IPS-20b (cell line): ENCODE measurements around the gene QSOX1.
A peak's percentile ranks its signal among the peaks of the same experiment; 100 is the strongest.

Experiments used
- H3K27ac ChIP-seq: one replicate; pipeline ENCODE4 v1.5.1; 2013; ENCODE audit warnings: low read length
- H3K27me3 ChIP-seq: 2 replicates; pipeline ENCODE4 v1.6.1; 2013; ENCODE audit warnings: mild to moderate bottlenecking, low read length, inconsistent platforms; ENCODE audit not compliant: insufficient read depth
- H3K36me3 ChIP-seq: 2 replicates; pipeline ENCODE4 v1.6.1; 2013; ENCODE audit warnings: low read depth, mild to moderate bottlenecking, inconsistent platforms, low read length, moderate library complexity; ENCODE audit not compliant: insufficient read depth
- H3K4me1 ChIP-seq: 2 replicates; pipeline ENCODE4 v1.6.1; 2013; ENCODE audit warnings: mild to moderate bottlenecking, control low read depth, inconsistent platforms, low read length, moderate library complexity; ENCODE audit not compliant: insufficient read depth
- H3K4me3 ChIP-seq: 2 replicates; pipeline ENCODE4 v1.5.1; 2013; ENCODE audit warnings: mild to moderate bottlenecking, low read length, inconsistent platforms
- H3K9ac ChIP-seq: 2 replicates; pipeline ENCODE4 v1.6.1; 2013; ENCODE audit warnings: low read depth, mild to moderate bottlenecking, inconsistent platforms, low read length, moderate library complexity
- H3K9me3 ChIP-seq: 2 replicates; pipeline ENCODE4 v1.6.1; 2013; ENCODE audit warnings: mild to moderate bottlenecking, low read depth, low read length, inconsistent platforms; ENCODE audit not compliant: insufficient read depth

The QSOX1 gene

GRCh38 chr1:180227861-180228647 lies 73.4 kb downstream of the QSOX1 start:
- Histone ChIP-seq H3K9me3 (peaks cover 3% of the 10 kb centered on the region; the same call in 1 of the 2 replicates), H3K4me3 (peak overlapping the region; percentile 65; the same call in 1 of the 2 replicates), H3K36me3 (no peaks in the 10 kb centered on the region), H3K4me1 (peaks cover 14% of the 10 kb centered on the region; the same call in 1 of the 2 replicates), H3K27ac (no peak overlapping the region), H3K9ac (no peak overlapping the region), H3K27me3 (peaks cover 95% of the 10 kb centered on the region)

- Histone ChIP-seq H3K27me3 (peaks cover 96% of the 10 kb centered on the region), H3K4me1 (peaks cover 19% of the 10 kb centered on the region; the same call in 1 of the 2 replicates), H3K4me3 (peak overlapping the region; percentile 65; the same call in 1 of the 2 replicates), H3K9ac (peak overlapping the region; percentile 46; the same call in 1 of the 2 replicates), H3K36me3 (no peaks in the 10 kb centered on the region), H3K27ac (no peak overlapping the region), H3K9me3 (peaks cover 3% of the 10 kb centered on the region; the same call in 1 of the 2 replicates)
Observed at GRCh38 chr1:180228648-180229482, 74.2 kb downstream of the QSOX1 start.

- H3K9me3 ChIP-seq, result peaks cover 3% of the 10 kb centered on the region; the same call in 1 of the 2 replicates
- H3K27ac ChIP-seq, result no peak within 1 kb of the TSS
- H3K36me3 ChIP-seq, result no peaks in the 10 kb centered on the region
- H3K4me1 ChIP-seq, result peaks cover 19% of the 10 kb centered on the region; the same call in 1 of the 2 replicates
- peak within 1 kb of the TSS; percentile 83 for H3K4me3 ChIP-seq
- peak within 1 kb of the TSS; percentile 64; the same call in 1 of the 2 replicates for H3K9ac ChIP-seq
- H3K27me3 ChIP-seq, result peaks cover 96% of the 10 kb centered on the region
Observed at GRCh38 chr1:180229483-180230415, 75.1 kb downstream of the QSOX1 start, which contains the start of gene LHX4. LHX4 (plus strand) TSS chr1:180230264; CDS start chr1:180230530, 266 bp downstream.

GRCh38 chr1:180230416-180230790 lies 75.7 kb downstream of the QSOX1 start:
- Histone ChIP-seq H3K27ac (no peak overlapping the region), H3K9ac (peak overlapping the region; percentile 64; the same call in 1 of the 2 replicates), H3K4me1 (peaks cover 19% of the 10 kb centered on the region; the same call in 1 of the 2 replicates), H3K9me3 (peaks cover 3% of the 10 kb centered on the region; the same call in 1 of the 2 replicates), H3K4me3 (peak overlapping the region; percentile 83), H3K36me3 (no peaks in the 10 kb centered on the region), H3K27me3 (peaks cover 96% of the 10 kb centered on the region)

- Histone ChIP-seq H3K27me3 (peaks cover 96% of the 10 kb centered on the region), H3K9me3 (peaks cover 3% of the 10 kb centered on the region; the same call in 1 of the 2 replicates), H3K36me3 (no peaks in the 10 kb centered on the region), H3K4me1 (peaks cover 22% of the 10 kb centered on the region; the same call in 1 of the 2 replicates), H3K27ac (no peak overlapping the region), H3K9ac (peak overlapping the region; percentile 64; the same call in 1 of the 2 replicates), H3K4me3 (peak overlapping the region; percentile 83)
Observed at GRCh38 chr1:180230791-180231505, 76.3 kb downstream of the QSOX1 start.

GRCh38 chr1:180231506-180231921 lies 76.8 kb downstream of the QSOX1 start:
- peaks cover 96% of the 10 kb centered on the region for H3K27me3 ChIP-seq
- H3K4me1 ChIP-seq, result peaks cover 28% of the 10 kb centered on the region; the same call in 1 of the 2 replicates
- no peaks in the 10 kb centered on the region for H3K36me3 ChIP-seq
- H3K4me3 ChIP-seq, result peak overlapping the region; percentile 83
- H3K9ac ChIP-seq, result peak overlapping the region; percentile 30; the same call in 1 of the 2 replicates
- no peak overlapping the region for H3K27ac ChIP-seq
- peaks cover 3% of the 10 kb centered on the region; the same call in 1 of the 2 replicates for H3K9me3 ChIP-seq

- Histone ChIP-seq H3K36me3 (no peaks in the 10 kb centered on the region), H3K27ac (no peak overlapping the region), H3K9me3 (peaks cover 3% of the 10 kb centered on the region; the same call in 1 of the 2 replicates), H3K27me3 (peaks cover 96% of the 10 kb centered on the region), H3K4me3 (peak overlapping the region; percentile 83), H3K4me1 (peaks cover 32% of the 10 kb centered on the region; the same call in 1 of the 2 replicates), H3K9ac (peak overlapping the region; percentile 29; the same call in 1 of the 2 replicates)
Observed at GRCh38 chr1:180231936-180232335, 77.3 kb downstream of the QSOX1 start.

- peaks cover 3% of the 10 kb centered on the region; the same call in 1 of the 2 replicates for H3K9me3 ChIP-seq
- no peak overlapping the region for H3K9ac ChIP-seq
- peak overlapping the region; percentile 83 for H3K4me3 ChIP-seq
- no peaks in the 10 kb centered on the region for H3K36me3 ChIP-seq
- no peak overlapping the region for H3K27ac ChIP-seq
- peaks cover 96% of the 10 kb centered on the region for H3K27me3 ChIP-seq
- H3K4me1 ChIP-seq, result peaks cover 37% of the 10 kb centered on the region
Observed at GRCh38 chr1:180232521-180233043, 77.9 kb downstream of the QSOX1 start.

- H3K9ac ChIP-seq, result no peak overlapping the region
- no peak overlapping the region for H3K27ac ChIP-seq
- H3K4me1 ChIP-seq, result peaks cover 45% of the 10 kb centered on the region
- peaks cover 96% of the 10 kb centered on the region for H3K27me3 ChIP-seq
- no peaks in the 10 kb centered on the region for H3K36me3 ChIP-seq
- peaks cover 3% of the 10 kb centered on the region; the same call in 1 of the 2 replicates for H3K9me3 ChIP-seq
- H3K4me3 ChIP-seq, result peak overlapping the region; percentile 83; the same call in 1 of the 2 replicates
Observed at GRCh38 chr1:180233191-180234011, 78.7 kb downstream of the QSOX1 start.
